HepG2 (cell line): ENCODE data around the gene AARS2. TPM values are rescaled to one million over a fixed set of nuclear protein-coding genes. Genes with fewer than 3 reads are reported as not detected.

Source experiments
- BHLHE40 ChIP-seq: IDR thresholded peaks from 2 replicates; pipeline ENCODE4 v1.6.1; 2011; ENCODE audit warnings: low read length, improper control_type of control experiment
- HMGA1 ChIP-seq: sonication (generic); formaldehyde crosslinking; conservative IDR thresholded peaks from 2 replicates; pipeline ENCODE4 v1.4.0; 2020; ENCODE audit warnings: missing genetic modification reagents
- NBN ChIP-seq: fragments of 450-650 bp; conservative IDR thresholded peaks from 2 replicates; pipeline ENCODE4 v1.6.1; 2017
- NR2F1 ChIP-seq, 2 experiments: fragments of 450-650 bp in 1 of 2; formaldehyde crosslinking in 1 of 2; IDR thresholded peaks; 2 replicates each; pipeline versions ENCODE4 v1.5.0 to v1.6.1; 2016 to 2020; ENCODE audit warnings: mild to moderate bottlenecking in 1 of 2, missing compliant biosample characterization in 1 of 2, missing genetic modification reagents in 1 of 2, moderate library complexity in 1 of 2
- PAXIP1 ChIP-seq: sonication (generic); formaldehyde crosslinking; conservative IDR thresholded peaks from 2 replicates; pipeline ENCODE4 v1.4.0; 2020; ENCODE audit warnings: mild to moderate bottlenecking, missing genetic modification reagents, moderate library complexity
- YEATS2 ChIP-seq: sonication (generic); formaldehyde crosslinking; IDR thresholded peaks from 2 replicates; pipeline ENCODE4 v1.4.0; 2020; ENCODE audit warnings: missing genetic modification reagents, borderline replicate concordance
- ZFAT ChIP-seq: sonication (generic); formaldehyde crosslinking; conservative IDR thresholded peaks from 2 replicates; pipeline ENCODE4 v1.8.1; 2023; ENCODE audit warnings: missing genetic modification reagents, inconsistent platforms
- ZNF724P ChIP-seq: sonication (generic); formaldehyde crosslinking; IDR thresholded peaks from 2 replicates; pipeline ENCODE4 v1.8.0; 2022; ENCODE audit warnings: missing genetic modification reagents, borderline replicate concordance
- ZNF816 ChIP-seq: sonication (generic); formaldehyde crosslinking; IDR thresholded peaks from 2 replicates; pipeline ENCODE4 v1.8.0; 2022; ENCODE audit warnings: missing genetic modification reagents, mild to moderate bottlenecking, borderline replicate concordance
- polyA plus RNA-seq, 8 experiments: library from polyadenylated mRNA; depleted of rRNA in 3 of 8; stranded (reverse) in 7 of 8; unstranded in 1 of 8; fragments of >200 nt; fragmentation: Illumina TruSeq in 4 of 8; extraction: Trizol in 4 of 8; gene quantifications; 2 replicates each; pipeline versions ENCODE4 v1.2.1 to v1.2.3, GENCODE V29; 2011 to 2016; ENCODE audit warnings: low read depth in 4 of 8, missing spikeins in 1 of 8, mixed read lengths in 1 of 8; ENCODE audit not compliant: insufficient read depth in 1 of 8
- total RNA-seq, 5 experiments: library from RNA; depleted of rRNA; stranded (reverse); fragments of >200 nt; fragmentation: Illumina TruSeq; extraction: Trizol; gene quantifications; 2 replicates each; pipeline ENCODE4 v1.2.3, GENCODE V29; 2016; ENCODE audit warnings: low read depth in 1 of 5
- TF ChIP-seq, protein P1 (sequence below): sonication (generic); formaldehyde crosslinking; IDR thresholded peaks from 2 replicates; pipeline ENCODE4 v1.4.0; 2020; ENCODE audit warnings: mild to moderate bottlenecking, missing genetic modification reagents
- TF ChIP-seq, protein P2 (sequence below): sonication (generic); formaldehyde crosslinking; IDR thresholded peaks from 2 replicates; pipeline ENCODE4 v1.5.0; 2020; ENCODE audit warnings: missing genetic modification reagents
- TF ChIP-seq, protein P3 (sequence below): sonication (generic); formaldehyde crosslinking; IDR thresholded peaks from 2 replicates; pipeline ENCODE4 v1.4.0; 2020; ENCODE audit warnings: missing genetic modification reagents, borderline replicate concordance

The AARS2 gene
- total and polyA plus RNA-seq, 2 of the 13 experiments (the other 11 are each of a cell fraction or from before 2014, with no cell fraction given) = 7.5 to 24.1 TPM

DNA sequence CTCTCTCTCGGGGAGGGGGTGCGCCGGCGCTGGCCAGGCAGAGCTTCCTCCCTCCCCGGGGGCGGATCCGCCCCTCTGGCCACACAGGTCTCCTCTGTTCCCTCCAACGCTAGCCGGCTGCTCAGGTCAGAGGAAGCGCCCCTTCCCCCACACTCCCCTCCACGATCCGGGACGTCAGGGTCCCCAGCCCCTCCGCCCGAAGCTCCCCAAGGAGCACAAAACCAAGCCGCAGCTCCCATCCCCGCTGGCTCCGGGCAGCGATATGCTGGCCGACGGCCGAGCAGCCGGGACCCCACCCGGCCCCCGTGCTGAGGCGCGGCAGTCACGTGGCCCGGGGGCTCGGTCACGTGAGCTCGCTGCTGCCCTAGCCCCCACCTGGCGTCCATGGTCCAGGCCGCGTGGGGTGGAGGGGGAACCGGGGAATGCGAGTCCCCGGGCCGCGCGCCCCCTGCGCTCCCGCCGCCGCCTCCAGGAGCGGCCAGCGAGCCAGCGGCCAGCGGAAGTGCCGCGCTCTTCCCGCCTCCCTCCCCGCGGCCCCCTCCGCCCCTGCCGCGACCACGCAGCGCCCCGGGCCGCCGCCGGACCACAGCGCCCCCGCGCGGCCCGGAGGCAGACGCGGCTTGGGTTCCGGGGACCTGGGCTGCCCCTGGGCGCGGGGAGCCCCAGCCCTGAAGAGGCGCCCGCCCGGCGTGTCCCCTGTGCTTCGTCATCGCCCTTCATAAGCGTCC is 56.0 kb downstream of the AARS2 start, which contains the start of gene SLC35B2 (continued):
- TF ChIP-seq, protein P1, sequence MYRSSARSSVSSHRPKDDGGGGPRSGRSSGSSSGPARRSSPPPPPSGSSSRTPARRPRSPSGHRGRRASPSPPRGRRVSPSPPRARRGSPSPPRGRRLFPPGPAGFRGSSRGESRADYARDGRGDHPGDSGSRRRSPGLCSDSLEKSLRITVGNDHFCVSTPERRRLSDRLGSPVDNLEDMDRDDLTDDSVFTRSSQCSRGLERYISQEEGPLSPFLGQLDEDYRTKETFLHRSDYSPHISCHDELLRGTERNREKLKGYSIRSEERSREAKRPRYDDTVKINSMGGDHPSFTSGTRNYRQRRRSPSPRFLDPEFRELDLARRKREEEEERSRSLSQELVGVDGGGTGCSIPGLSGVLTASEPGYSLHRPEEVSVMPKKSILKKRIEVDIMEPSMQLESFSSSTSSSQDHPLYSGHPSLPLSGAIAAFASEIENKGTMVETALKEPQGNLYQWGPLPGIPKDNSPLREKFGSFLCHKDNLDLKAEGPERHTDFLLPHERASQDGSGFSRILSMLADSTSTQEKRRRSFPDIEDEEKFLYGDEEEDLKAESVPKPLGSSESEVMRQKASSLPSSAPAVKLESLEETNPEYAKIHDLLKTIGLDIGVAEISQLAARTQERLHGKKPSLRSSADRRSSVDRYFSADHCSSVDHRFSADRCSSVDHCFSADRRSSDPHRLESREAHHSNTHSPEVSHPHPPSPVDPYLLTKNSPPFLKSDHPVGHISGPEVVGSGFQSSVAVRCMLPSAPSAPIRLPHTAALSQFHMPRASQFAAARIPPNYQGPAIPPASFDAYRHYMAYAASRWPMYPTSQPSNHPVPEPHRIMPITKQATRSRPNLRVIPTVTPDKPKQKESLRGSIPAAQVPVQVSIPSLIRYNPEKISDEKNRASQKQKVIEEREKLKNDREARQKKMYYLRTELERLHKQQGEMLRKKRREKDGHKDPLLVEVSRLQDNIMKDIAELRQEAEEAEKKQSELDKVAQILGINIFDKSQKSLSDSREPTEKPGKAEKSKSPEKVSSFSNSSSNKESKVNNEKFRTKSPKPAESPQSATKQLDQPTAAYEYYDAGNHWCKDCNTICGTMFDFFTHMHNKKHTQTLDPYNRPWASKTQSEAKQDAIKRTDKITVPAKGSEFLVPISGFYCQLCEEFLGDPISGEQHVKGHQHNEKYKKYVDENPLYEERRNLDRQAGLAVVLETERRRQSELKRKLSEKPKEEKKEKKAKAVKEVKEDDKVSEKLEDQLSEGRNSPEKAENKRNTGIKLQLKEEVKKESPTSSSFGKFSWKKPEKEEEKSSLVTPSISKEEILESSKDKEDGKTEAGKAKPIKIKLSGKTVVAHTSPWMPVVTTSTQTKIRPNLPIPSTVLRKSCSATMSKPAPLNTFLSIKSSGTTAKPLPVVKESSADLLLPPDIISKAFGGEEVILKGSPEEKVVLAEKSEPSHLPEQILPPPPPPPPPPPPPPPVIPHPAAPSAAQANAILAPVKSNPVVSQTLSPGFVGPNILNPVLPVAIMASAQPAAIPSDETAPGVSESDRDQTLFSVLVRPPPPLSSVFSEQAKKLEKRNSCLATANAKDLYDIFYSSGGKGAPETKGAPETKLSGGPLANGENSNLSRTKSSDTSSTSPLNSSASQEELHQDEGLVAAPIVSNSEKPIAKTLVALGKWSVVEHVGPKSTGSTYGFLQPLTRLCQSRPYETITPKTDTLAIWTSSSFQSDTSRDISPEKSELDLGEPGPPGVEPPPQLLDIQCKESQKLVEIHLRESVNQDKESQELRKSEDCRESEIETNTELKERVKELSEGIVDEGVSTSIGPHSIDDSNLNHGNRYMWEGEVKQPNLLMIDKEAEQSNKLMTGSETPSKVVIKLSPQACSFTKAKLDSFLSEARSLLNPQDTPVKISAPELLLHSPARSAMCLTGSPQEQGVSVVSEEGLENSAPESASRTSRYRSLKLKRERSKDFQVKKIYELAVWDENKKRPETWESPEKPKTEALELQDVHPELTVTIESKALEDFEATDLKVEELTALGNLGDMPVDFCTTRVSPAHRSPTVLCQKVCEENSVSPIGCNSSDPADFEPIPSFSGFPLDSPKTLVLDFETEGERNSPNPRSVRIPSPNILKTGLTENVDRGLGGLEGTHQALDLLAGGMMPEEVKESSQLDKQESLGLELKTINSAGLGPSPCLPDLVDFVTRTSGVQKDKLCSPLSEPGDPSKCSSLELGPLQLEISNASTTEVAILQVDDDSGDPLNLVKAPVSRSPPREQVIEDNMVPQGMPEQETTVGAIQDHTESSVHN = peak; percentile 36
- TF ChIP-seq PAXIP1 (CRISPR knock-in tag) (peak; percentile 72), NBN (no peak), BHLHE40 (peak; percentile 95), ZFAT (no peak), NR2F1 (CRISPR knock-in tag; IDR thresholded peaks at IDR 0.05) (peak in 1 of 2 experiments; percentile 32; a peak in 1 of 4 replicates), YEATS2 (CRISPR knock-in tag) (peak; percentile 83; the same call in 1 of the 2 replicates), ZNF724P (CRISPR knock-in tag) (peak; percentile 44; the same call in 1 of the 2 replicates), HMGA1 (CRISPR knock-in tag) (no peak), ZNF816 (CRISPR knock-in tag) (peak; percentile 96; the same call in 1 of the 2 replicates)
- TF ChIP-seq, protein P2, sequence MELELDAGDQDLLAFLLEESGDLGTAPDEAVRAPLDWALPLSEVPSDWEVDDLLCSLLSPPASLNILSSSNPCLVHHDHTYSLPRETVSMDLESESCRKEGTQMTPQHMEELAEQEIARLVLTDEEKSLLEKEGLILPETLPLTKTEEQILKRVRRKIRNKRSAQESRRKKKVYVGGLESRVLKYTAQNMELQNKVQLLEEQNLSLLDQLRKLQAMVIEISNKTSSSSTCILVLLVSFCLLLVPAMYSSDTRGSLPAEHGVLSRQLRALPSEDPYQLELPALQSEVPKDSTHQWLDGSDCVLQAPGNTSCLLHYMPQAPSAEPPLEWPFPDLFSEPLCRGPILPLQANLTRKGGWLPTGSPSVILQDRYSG (CRISPR knock-in tag) = no peak
- TF ChIP-seq, protein P3, sequence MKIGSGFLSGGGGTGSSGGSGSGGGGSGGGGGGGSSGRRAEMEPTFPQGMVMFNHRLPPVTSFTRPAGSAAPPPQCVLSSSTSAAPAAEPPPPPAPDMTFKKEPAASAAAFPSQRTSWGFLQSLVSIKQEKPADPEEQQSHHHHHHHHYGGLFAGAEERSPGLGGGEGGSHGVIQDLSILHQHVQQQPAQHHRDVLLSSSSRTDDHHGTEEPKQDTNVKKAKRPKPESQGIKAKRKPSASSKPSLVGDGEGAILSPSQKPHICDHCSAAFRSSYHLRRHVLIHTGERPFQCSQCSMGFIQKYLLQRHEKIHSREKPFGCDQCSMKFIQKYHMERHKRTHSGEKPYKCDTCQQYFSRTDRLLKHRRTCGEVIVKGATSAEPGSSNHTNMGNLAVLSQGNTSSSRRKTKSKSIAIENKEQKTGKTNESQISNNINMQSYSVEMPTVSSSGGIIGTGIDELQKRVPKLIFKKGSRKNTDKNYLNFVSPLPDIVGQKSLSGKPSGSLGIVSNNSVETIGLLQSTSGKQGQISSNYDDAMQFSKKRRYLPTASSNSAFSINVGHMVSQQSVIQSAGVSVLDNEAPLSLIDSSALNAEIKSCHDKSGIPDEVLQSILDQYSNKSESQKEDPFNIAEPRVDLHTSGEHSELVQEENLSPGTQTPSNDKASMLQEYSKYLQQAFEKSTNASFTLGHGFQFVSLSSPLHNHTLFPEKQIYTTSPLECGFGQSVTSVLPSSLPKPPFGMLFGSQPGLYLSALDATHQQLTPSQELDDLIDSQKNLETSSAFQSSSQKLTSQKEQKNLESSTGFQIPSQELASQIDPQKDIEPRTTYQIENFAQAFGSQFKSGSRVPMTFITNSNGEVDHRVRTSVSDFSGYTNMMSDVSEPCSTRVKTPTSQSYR (CRISPR knock-in tag) = peak; percentile 85
